ENCODE measurements around the gene MDC1. TPM values are rescaled to one million over a fixed set of nuclear protein-coding genes. Genes with fewer than 3 reads are reported as not detected.

Gene MDC1
- total and polyA plus RNA-seq, 5 donors: 11.1 to 26.6 (median 22.4) TPM

DNA sequence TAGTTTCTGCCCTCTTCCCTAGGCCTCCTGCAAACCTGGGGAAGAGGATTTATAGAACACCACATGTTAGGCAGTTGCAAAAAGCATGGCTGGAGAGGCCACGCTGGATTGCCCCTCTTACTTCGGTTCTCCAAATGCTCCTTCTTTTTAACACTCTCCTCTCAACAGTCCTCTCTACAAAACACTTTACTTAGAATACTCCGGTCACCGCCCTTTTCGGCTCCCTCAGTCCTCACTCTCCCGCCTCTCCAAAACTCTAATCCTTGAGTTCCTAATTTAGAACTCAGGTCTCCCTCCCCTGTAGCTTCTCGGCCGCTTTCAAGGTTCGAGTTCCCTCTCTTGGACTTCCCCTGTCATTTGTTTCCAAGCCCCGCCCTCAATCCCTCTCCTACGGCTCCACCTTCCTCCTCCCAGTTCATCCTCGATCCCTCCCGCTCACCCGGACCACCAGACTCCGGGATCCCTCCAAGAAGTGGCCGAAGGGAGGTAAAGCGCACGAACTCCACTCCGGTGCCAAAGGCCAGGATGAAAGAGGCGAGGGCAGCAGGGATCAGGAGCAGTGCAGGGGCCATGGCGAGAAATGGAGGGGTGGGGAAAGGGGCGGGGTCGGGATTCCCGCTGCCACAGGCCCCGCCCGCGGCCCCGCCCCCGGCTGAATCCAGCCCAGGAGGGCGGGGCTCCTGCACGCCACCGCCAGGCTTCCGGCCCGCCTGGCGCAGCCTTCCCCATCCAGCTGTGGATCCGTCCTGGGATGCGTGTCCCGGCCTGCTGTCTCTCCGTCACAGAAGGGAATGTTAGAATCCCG is 26.5 kb downstream of the MDC1 start, which contains the start of gene NRM:
TSS of gene NRM (minus strand) at position 582 of the 805 bp plus-strand sequence. CDS start at position 572, 10 bp downstream.
- DNase-seq (peak; percentile 91 to 97 (median 96)), ATAC-seq (peak; percentile 70 to 78)
- under 1% methylated on average over 40 of the region's 40 CpGs for WGBS
- Histone ChIP-seq H3K27ac (ENCODE audit: low read length) (peak within 1 kb of the TSS; percentile 93), H3K4me3 (ENCODE audit: low read length) (peak within 1 kb of the TSS; percentile 74), H3K4me1 (ENCODE audit: control insufficient read depth, insufficient read depth, low read length) (peaks cover 3% of the 10 kb centered on the region), H3K27me3 (ENCODE audit: control insufficient read depth, insufficient read depth) (no peaks in the 10 kb centered on the region), H3K9me3 (ENCODE audit: control insufficient read depth, low read length) (no peaks in the 10 kb centered on the region)
- intact Hi-C loops (cut with DNase I): no loop called here

GRCh38 chr6:30689985-30690384 is 27.1 kb downstream of the MDC1 start:
- intact Hi-C loops (cut with DNase I): no loop called here
- H3K4me1 ChIP-seq (ENCODE audit: control insufficient read depth, insufficient read depth, low read length): peaks cover 5% of the 10 kb centered on the region
- ATAC-seq: no peak
- no peaks in the 10 kb centered on the region for H3K9me3 ChIP-seq (ENCODE audit: control insufficient read depth, low read length)
- H3K4me3 ChIP-seq (ENCODE audit: low read length): peak overlapping the region; percentile 74
- H3K27ac ChIP-seq (ENCODE audit: low read length): peak overlapping the region; percentile 93
- no peaks in the 10 kb centered on the region for H3K27me3 ChIP-seq (ENCODE audit: control insufficient read depth, insufficient read depth)
- 28% methylated on average over 4 of the region's 4 CpGs for WGBS
- peak in 2 of 3 donors; percentile 47 to 58 for DNase-seq

DNA sequence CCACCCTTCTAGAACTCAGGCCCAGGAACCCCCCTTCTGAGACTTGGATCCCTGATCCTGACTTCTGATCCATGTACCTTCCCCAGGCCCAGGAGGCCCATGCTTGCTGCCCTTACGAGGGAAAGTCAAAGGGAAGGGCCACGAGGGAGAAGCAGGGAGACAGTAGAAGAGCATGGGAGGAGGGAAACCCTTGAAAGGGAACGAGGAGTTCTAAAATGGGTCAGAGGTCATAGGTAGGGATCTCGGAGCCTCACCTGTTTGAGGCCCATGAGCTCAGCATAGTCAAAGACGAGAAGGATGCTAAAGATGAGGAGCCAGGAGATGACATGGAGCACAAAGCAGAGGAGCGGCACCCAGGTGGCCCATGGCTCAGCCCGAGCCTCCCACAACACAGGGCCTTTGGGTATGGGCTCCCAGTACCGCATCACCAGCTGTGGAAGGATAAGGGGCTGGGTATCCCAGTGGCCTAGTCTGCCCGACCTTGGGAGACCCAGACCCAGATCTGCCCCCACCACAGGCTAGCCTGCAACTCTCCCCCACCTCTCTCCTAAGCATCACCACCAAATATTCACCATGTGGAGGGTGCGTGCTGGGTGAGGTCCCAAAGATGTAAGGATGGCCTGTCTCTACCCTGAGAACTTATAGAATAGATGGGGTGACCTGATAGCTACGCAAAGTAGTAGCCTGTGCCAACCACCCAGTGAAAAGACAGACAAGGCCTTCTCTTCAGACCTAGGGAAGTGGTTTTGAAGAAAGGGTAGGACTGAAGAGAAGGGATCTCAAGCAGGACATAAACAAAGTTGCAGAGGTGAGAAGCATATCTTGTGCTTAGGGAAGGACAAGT is 27.8 kb downstream of the MDC1 start:
- peak in 2 of 3 donors; percentile 36 to 52 for DNase-seq
- no peaks in the 10 kb centered on the region for H3K27me3 ChIP-seq (ENCODE audit: control insufficient read depth, insufficient read depth)
- ATAC-seq: no peak
- no peak overlapping the region for H3K27ac ChIP-seq (ENCODE audit: low read length)
- H3K9me3 ChIP-seq (ENCODE audit: control insufficient read depth, low read length): no peaks in the 10 kb centered on the region
- intact Hi-C loops (cut with DNase I): no loop called here
- H3K4me3 ChIP-seq (ENCODE audit: low read length): no peak overlapping the region
- H3K4me1 ChIP-seq (ENCODE audit: control insufficient read depth, insufficient read depth, low read length): peaks cover 5% of the 10 kb centered on the region
- 86% methylated on average over 11 of the region's 11 CpGs for WGBS

- DNase-seq (peak in 2 of 3 donors; percentile 44 to 59), ATAC-seq (no peak)
- WGBS: 88% methylated on average over 9 of the region's 9 CpGs
- peaks cover 5% of the 10 kb centered on the region for H3K4me1 ChIP-seq (ENCODE audit: control insufficient read depth, insufficient read depth, low read length)
- no peaks in the 10 kb centered on the region for H3K9me3 ChIP-seq (ENCODE audit: control insufficient read depth, low read length)
- intact Hi-C loops (cut with DNase I): no loop called here
- H3K27me3 ChIP-seq (ENCODE audit: control insufficient read depth, insufficient read depth): no peaks in the 10 kb centered on the region
- H3K4me3 ChIP-seq (ENCODE audit: low read length): no peak overlapping the region
- peak overlapping the region; percentile 99 for H3K27ac ChIP-seq (ENCODE audit: low read length)
Observed at GRCh38 chr6:30688569-30688968, 28.5 kb downstream of the MDC1 start.

DNA sequence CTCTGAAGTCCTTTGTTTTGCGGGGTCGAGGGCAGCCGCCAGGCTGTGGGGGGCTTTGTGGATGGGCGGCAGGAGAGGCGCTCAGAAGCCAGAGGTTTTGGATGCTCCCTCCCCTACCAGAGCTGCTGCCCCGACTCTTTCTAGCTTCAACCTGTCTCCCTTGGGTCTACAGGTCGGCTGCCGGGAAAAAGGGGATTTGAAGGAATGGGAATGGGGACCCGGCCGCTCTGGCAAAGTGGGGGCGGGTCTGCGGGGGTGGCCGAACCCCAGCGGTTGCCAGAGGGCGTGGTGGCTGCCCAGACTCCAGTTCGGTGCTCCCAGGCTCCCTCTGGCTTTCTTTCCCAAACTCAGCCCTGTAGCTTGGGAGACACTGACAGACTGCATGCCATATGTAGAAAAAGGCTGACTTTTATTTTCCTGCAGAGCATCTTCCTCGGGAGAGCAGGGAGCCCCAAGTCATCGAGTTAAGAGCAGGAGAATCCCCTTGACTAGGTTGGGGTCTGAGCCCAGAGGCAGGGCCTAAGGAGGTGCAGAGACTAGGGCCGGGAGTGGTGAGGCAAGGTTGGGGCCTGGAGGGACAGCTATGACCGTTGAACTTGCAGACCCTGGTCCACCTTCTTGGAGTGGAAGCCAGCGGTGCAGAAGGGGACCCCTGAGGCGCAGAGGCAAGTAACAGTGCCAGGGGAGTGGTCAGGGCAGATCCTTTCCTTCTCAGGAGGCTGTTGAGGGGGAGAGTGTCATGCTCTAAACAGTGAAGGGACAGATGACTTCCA is 29.2 kb downstream of the MDC1 start:
- peak overlapping the region; percentile 88 for H3K4me3 ChIP-seq (ENCODE audit: low read length)
- H3K9me3 ChIP-seq (ENCODE audit: control insufficient read depth, low read length): no peaks in the 10 kb centered on the region
- ATAC-seq (no peak), DNase-seq (peak; percentile 63 to 84 (median 82))
- WGBS: 9% methylated on average over 22 of the region's 22 CpGs
- peaks cover 8% of the 10 kb centered on the region for H3K4me1 ChIP-seq (ENCODE audit: control insufficient read depth, insufficient read depth, low read length)
- no peaks in the 10 kb centered on the region for H3K27me3 ChIP-seq (ENCODE audit: control insufficient read depth, insufficient read depth)
- intact Hi-C loops (cut with DNase I): loop anchor here in 1 of 4 donors (2.0 kb wide), 1 partner anchor 33 kb away; the partner anchor contains the start of gene TUBB
- H3K27ac ChIP-seq (ENCODE audit: low read length): peak overlapping the region; percentile 99

DNA sequence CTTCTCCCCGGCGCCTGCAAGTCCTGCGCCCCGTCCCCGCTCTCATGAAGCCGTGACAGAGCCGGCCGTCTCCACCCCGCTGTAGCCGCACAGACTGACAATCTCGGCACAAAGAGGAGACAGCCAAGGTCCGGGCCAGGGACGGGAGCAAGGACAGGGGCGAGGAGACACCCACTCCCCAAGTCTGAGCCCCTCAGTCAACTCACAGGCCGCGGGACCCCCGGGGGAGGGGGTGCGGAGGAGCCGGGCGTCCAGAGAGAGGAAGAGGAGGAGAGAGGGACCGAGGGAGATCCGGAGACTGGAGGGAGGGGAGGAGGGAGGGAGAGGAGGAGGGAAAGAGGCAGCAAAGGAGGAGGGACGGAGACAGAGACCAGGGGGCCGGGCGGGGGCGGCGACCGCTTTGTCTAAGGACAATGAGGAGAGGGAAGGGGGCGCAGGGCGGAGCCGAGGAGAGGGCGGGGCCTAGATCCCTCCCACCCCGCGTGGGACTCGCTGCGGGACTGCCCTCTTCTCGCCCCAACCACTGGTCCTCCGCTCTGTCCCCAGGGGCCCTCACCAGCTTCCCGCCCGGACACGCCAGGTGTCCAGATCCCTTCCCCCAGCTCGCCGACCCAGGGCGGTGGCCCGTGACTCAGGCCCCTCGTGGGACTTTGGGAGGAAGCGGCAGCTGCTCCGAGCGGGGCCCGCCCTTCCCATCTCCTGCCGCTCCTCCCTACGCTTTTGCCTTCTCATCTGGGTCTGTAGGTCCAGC is 30.0 kb downstream of the MDC1 start:
- peak overlapping the region; percentile 88 for H3K4me3 ChIP-seq (ENCODE audit: low read length)
- under 1% methylated on average over 52 of the region's 52 CpGs for WGBS
- ATAC-seq (peak; percentile 84), DNase-seq (peak; percentile 99)
- intact Hi-C loops (cut with DNase I): loop anchor here in 1 of 4 donors (2.0 kb wide), 1 partner anchor 34 kb away; the partner anchor contains the start of gene TUBB
- H3K27me3 ChIP-seq (ENCODE audit: control insufficient read depth, insufficient read depth): no peaks in the 10 kb centered on the region
- peaks cover 8% of the 10 kb centered on the region for H3K4me1 ChIP-seq (ENCODE audit: control insufficient read depth, insufficient read depth, low read length)
- H3K27ac ChIP-seq (ENCODE audit: low read length): peak overlapping the region; percentile 99
- no peaks in the 10 kb centered on the region for H3K9me3 ChIP-seq (ENCODE audit: control insufficient read depth, low read length)

DNA sequence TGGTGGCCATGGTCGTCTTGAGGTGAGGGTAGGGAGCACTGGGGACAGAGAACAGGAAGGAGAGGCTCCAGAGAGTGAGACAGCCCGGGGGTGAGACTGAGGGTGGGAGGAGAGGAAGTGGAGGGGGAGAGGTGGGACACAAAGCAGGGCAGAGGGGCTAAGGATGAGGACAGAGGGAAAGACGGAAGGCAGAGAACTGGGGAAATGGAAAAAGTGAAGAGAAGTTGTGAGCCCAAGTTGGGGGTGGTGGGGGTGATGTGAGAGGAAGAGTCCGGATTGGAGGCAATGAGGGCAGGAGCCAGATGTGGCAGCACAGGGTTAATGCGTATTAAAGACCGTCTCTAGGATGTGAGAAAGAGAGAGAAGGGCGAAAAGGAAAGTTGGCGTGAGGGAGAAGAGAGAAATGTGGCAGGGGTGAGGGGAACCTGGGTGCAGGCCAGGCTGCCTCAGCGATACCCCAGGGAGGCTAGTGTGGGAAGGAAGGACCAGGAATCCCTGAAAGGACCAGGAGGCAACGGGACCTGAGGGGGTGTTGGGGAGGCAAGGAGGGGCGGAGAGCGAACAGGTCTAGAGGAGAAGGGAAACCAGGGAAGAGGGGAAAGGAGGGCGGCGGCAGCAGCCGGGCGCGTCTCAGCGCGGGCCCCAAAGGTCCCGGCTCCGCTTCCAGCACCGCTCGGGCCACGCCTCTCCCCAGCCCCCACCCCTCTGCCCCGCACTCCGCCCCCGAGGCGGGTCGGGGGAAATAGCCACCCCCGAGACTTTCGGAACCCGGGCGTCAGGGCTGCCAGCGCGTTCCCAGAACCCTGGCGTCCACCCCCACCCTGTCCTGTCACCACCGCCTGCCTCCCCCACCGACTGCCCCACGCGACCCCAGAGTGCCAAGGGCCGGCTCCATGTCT is 30.8 kb downstream of the MDC1 start, which contains the start of gene PPP1R18:
TSS of gene PPP1R18 (minus strand) at position 637 of the 899 bp plus-strand sequence. CDS start at position 10, 627 bp downstream.
- H3K27me3 ChIP-seq (ENCODE audit: control insufficient read depth, insufficient read depth): no peaks in the 10 kb centered on the region
- peaks cover 10% of the 10 kb centered on the region for H3K4me1 ChIP-seq (ENCODE audit: control insufficient read depth, insufficient read depth, low read length)
- 1% methylated on average over 41 of the region's 41 CpGs for WGBS
- no peaks in the 10 kb centered on the region for H3K9me3 ChIP-seq (ENCODE audit: control insufficient read depth, low read length)
- intact Hi-C loops (cut with DNase I): loop anchor here in 1 of 4 donors (2.0 kb wide), 1 partner anchor 35 kb away; the partner anchor contains the start of gene TUBB
- H3K27ac ChIP-seq (ENCODE audit: low read length): peak within 1 kb of the TSS; percentile 99
- DNase-seq: peak; percentile 90 to 96 (median 95)
- ATAC-seq: peak; percentile 71 to 72
- H3K4me3 ChIP-seq (ENCODE audit: low read length): peak within 1 kb of the TSS; percentile 88

DNA sequence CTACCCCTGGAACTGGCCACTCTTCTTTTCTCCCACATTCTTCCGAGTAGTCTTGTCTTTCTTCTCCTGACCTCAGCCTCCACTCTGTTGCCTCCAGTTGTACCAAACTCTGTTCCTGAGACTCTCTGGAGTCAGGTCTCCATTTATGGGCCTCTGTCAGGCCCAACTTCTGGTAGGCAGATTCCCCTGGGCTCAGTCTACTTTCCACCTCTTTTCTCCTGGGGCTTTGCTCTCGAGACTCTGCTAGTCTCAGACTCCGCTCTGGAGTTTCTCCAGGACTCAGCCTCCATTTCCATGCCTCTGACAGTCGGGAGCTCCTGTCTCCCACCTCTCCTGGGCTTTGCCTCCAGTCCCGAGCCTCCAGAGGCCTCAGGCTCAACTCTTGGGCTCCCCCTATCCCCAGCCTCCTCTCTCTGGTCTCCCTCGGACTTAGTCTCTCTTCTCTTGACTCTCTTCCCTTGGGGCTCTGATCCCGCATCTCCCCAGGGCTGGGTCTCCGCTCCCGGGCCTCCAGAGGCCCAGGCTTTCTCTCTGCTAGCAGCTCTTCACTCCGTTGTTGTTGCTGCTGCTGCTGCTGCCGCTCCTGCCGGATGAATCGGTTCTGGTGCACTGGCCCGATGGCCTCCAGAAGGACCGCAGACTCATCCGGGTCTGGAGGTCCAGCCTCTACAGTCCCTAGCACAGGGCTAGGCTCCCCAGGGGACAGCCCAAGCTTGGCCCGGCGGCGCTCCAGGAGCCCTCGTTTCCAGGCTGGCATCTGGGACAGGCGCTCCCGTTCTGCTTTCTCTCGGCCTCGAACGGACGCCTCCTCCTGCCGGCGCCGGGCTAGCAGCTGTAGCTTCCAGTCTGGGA is 31.7 kb downstream of the MDC1 start:
- ATAC-seq (no peak), DNase-seq (peak; percentile 41 to 77 (median 74))
- H3K4me1 ChIP-seq (ENCODE audit: control insufficient read depth, insufficient read depth, low read length): peaks cover 10% of the 10 kb centered on the region
- no peaks in the 10 kb centered on the region for H3K9me3 ChIP-seq (ENCODE audit: control insufficient read depth, low read length)
- WGBS: 26% methylated on average over 29 of the region's 29 CpGs
- H3K27ac ChIP-seq (ENCODE audit: low read length): peak overlapping the region; percentile 82
- H3K27me3 ChIP-seq (ENCODE audit: control insufficient read depth, insufficient read depth): no peaks in the 10 kb centered on the region
- intact Hi-C loops (cut with DNase I): loop anchor here in 2 of 4 donors (2.0 kb wide), 2 partner anchors 35 to 37 kb away; partner anchors contain the start of gene TUBB (in 1 of the 2)
- peak overlapping the region; percentile 88 for H3K4me3 ChIP-seq (ENCODE audit: low read length)
